Mucosa of stomach (tissue), 1 donor: ENCODE data around the gene PIGO.
A peak's percentile ranks its signal among the peaks of the same experiment; 100 is the strongest.

Source experiments
- H3K27me3 ChIP-seq: one replicate; pipeline ENCODE4 v1.7.0; 2013; ENCODE audit warnings: mild to moderate bottlenecking, low read length; ENCODE audit not compliant: control insufficient read depth, insufficient read depth
- H3K36me3 ChIP-seq: one replicate; pipeline ENCODE4 v1.7.0; 2013; ENCODE audit warnings: low read length; ENCODE audit not compliant: control insufficient read depth, insufficient read depth
- H3K4me1 ChIP-seq: one replicate; pipeline ENCODE4 v1.7.0; 2013; ENCODE audit warnings: mild to moderate bottlenecking, low read length; ENCODE audit not compliant: control insufficient read depth, insufficient read depth
- H3K4me3 ChIP-seq: one replicate; pipeline ENCODE4 v1.7.0; 2013; ENCODE audit warnings: low read length
- H3K9ac ChIP-seq: one replicate; pipeline ENCODE4 v1.7.0; 2013; ENCODE audit warnings: mild to moderate bottlenecking, low read length, moderate library complexity
- H3K9me3 ChIP-seq: one replicate; pipeline ENCODE4 v1.7.0; 2013; ENCODE audit warnings: mild to moderate bottlenecking, low read length, moderate library complexity; ENCODE audit not compliant: control insufficient read depth
- donor health status: Pancreatic carcinoma.

PIGO gene

DNA sequence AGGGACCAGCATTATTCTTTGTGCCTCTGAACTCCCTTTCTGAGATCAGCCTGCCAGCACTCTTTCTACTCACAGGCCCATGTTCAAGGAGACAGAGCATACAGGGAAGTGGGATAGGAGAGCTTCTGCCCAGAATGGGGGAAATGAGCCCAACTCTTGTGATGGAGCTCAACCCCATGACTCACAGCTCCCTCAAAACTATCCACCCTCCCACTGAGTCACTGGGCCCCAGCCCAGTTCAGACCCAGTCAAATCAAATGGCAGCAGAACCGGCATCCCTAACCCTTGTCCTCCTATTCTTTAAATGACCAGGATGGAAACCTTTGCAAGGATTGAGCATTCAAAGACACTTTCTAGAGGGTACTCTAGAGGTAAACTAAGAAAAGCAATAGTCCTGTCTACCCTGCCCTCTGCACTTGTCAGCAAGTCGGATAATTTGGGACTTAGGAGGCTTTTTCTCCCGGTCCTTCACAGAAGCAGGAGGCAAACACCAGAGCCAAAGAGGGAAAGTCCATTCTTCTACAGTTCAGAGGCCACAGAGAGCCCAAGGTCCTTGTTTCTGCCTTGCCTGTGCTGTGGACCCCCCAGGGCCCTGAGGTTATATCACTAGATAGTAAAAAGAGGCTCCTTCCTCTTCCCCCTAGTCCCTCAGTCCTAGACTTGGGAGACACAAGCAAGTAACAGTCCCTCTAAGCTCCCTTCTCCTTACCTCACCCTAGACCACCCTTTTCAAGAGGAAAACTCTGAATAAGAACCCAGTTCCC is 16.0 kb upstream of the PIGO start:
- Histone ChIP-seq H3K9ac (peak overlapping the region; percentile 32), H3K4me1 (peaks cover 38% of the 10 kb centered on the region), H3K9me3 (no peaks in the 10 kb centered on the region), H3K27me3 (no peaks in the 10 kb centered on the region), H3K4me3 (no peak overlapping the region), H3K36me3 (no peaks in the 10 kb centered on the region)

DNA sequence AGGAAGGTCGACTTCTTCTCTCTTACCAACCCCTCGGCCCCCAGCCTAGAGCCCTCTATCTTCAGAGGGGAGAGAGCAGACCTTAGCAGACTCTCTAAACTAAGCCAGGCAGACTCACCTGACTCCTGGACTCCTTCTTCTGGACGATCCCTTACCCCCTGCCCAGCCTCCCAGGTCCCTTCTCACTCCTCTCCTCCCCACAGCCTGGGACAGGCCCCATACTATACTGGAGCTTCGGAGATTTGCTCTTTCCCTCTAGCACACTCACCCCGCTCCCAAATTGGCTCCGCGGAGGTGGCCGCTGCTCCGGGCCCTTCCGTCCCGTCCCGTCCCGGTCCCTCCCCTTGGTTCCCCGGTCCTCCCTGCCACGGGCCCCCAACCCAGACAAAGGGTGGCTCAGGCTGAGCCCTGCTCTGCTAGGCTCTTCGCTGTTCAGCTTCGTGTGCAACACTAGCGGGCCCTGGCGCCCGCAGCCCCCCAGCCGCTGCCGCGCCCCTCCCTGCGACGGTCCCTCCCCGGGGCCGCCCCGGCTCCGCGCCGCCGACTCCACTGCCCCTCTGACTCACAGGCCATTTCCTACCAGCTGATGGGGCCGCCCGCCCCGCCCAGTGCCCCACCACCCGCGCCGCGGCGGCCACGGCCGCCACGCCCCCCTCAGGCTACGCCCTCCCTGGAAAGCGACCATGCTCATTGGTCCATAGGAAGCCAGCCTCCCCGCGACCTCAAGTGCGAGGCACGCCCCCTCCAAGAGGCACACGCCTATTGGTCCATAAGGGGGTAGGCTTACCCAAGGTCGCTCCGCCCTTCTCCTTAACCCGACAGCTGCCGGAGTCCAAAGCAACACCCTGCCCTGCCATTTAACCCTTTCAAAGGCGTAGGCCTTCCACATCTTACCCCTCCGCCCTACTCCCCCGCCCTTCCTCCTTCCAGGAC is 14.9 kb upstream of the PIGO start:
- no peaks in the 10 kb centered on the region for H3K36me3 ChIP-seq
- H3K27me3 ChIP-seq, result no peaks in the 10 kb centered on the region
- H3K9ac ChIP-seq, result peak overlapping the region; percentile 80
- H3K9me3 ChIP-seq, result no peaks in the 10 kb centered on the region
- H3K4me1 ChIP-seq, result peaks cover 38% of the 10 kb centered on the region
- H3K4me3 ChIP-seq, result peak overlapping the region; percentile 5

DNA sequence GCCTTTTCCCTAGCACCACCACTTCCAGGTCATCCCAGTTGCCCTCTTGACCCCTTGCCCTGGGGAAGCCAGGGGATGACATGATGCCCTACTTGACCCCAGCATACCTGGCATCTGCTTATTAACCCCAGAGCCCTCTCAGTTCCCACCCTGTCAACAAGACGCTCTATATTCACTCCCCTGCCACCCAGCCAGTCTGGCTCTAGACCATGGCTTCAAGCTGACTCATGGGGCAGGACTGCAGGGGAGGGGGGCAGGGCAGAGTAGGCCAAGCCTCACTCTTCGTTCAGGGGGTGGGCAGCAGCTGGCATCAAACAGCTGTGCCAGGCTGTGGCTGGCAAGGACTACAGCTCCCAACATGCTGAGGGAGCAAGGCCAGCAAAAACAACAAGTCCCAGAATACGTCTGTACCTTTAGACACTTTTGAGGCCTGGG is 14.0 kb upstream of the PIGO start:
- peaks cover 38% of the 10 kb centered on the region for H3K4me1 ChIP-seq
- no peak overlapping the region for H3K9ac ChIP-seq
- H3K4me3 ChIP-seq, result no peak overlapping the region
- H3K9me3 ChIP-seq, result no peaks in the 10 kb centered on the region
- H3K27me3 ChIP-seq, result no peaks in the 10 kb centered on the region
- H3K36me3 ChIP-seq, result no peaks in the 10 kb centered on the region

DNA sequence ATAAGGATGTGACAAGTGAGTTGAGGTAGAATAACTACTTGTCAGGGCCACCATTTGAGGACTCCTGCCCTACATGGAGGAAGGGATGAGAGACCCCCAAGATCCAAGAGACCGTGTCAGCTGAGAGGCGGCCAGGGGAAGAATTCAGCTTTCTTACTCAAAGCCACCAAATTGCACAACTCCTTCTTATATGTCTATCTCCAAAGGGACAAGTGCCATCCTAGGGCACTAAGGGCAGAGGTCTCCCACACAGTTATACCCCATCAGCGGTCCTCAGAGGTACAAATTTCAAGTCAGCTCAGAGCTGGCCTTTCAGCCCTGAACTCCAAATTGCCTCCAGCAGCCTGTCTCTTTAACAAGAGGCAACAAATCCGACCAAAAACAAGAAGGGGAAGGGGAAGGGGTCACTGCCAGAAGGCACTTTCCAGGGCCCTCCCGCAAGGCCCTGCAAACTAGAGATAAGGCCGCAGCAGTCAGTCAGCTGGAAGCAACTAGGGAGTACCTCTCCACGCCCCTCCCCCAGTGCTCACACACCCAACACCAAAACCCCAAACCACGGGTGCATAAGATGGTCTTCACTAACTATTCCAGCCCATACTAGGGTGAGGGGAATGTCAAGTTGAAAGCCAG is 12.7 kb upstream of the PIGO start:
- Histone ChIP-seq H3K27me3 (no peaks in the 10 kb centered on the region), H3K4me3 (no peak overlapping the region), H3K9ac (no peak overlapping the region), H3K4me1 (peaks cover 26% of the 10 kb centered on the region), H3K36me3 (no peaks in the 10 kb centered on the region), H3K9me3 (no peaks in the 10 kb centered on the region)

DNA sequence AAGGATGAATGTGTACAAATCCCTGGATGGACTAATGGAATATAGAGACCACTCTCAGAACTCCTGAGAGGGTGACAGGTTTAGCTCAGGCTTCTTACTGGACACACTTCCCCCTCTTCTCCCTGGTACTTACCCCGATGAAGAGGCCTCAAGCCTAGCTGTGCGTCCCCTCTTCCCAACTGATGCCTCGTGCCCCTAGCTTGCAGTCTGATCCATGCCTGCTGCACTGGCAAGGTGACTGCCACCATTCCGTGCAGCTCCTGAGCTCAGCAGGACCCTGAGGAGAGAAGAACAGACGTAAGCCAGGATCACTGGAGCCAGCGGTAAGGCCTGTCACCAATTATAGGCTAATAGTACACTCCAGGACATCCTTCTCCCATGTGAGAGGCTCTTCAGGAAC is 12.1 kb upstream of the PIGO start:
- H3K9me3 ChIP-seq, result no peaks in the 10 kb centered on the region
- H3K4me1 ChIP-seq, result peaks cover 25% of the 10 kb centered on the region
- H3K9ac ChIP-seq, result no peak overlapping the region
- H3K36me3 ChIP-seq, result no peaks in the 10 kb centered on the region
- H3K27me3 ChIP-seq, result no peaks in the 10 kb centered on the region
- H3K4me3 ChIP-seq, result no peak overlapping the region

DNA sequence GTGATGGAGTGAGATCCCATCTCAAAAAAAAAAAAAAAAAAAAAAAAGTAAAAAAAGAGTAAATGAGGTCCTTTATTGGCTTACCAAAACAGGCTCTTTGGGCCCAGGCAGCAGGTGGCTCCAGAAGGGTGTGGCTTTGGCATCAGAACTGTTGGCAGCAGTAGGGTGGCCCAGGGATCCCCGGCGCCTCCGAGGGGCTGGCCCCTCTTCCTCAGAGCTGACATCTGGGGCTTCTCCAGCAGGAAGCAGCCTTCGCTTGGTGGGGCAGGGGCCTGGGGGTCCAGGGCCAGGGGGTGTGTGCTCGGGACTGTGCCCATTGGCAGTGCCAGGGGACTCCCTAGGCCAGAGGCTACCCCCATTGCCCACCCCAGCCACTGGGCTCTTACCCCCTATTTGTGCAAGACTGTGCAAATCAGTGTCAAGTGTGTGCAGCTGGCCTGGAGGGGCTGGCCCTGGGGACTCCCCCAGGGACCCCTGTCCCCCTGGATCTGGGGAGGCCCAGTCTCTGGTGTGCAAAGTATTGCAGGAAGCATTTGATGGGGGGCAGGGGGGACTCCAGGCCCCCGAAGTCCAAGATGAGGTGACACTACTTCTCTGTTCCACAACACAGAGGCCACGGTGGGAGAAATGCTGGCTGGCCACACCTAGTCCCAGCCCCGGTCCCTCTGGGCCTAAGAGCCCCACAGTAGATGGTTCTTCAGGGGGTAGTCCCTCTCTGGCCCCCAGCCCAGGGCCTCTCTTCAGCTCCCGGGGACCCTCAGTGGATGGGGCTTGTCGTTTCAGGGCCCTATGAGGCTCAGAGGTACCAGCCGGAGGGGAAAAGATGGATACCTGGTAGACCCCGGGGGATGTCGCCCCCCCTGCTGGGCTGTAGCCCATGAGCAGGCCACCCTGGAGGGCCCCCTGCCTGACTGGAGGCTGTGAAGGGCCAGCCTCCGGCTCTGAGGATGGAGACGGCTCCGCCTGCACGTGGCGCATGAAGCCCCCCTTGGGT is 11.2 kb upstream of the PIGO start:
- Histone ChIP-seq H3K4me3 (no peak overlapping the region), H3K27me3 (no peaks in the 10 kb centered on the region), H3K9ac (no peak overlapping the region), H3K36me3 (no peaks in the 10 kb centered on the region), H3K4me1 (peaks cover 29% of the 10 kb centered on the region), H3K9me3 (no peaks in the 10 kb centered on the region)

DNA sequence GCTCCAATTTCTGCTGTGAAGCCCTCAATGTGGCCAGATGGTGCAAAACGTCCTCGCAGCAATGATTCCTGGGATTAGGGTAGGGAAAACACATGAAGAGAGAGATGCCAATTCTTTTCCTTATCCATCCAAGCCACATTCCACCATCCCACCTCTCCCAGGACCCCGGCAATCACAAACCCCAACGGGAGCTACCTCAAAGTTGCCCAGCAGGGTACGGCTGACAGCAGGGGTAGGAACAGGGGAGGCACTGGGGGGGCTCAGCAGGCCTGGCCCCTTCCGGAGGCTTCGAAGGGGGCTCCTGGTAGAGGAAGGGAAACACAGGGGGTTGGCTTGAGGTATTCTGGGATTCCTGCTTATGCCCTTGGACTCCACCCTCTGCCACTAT is 9.9 kb upstream of the PIGO start:
- Histone ChIP-seq H3K4me1 (peaks cover 34% of the 10 kb centered on the region), H3K36me3 (no peaks in the 10 kb centered on the region), H3K27me3 (no peaks in the 10 kb centered on the region), H3K4me3 (no peak overlapping the region), H3K9ac (no peak overlapping the region), H3K9me3 (no peaks in the 10 kb centered on the region)

DNA sequence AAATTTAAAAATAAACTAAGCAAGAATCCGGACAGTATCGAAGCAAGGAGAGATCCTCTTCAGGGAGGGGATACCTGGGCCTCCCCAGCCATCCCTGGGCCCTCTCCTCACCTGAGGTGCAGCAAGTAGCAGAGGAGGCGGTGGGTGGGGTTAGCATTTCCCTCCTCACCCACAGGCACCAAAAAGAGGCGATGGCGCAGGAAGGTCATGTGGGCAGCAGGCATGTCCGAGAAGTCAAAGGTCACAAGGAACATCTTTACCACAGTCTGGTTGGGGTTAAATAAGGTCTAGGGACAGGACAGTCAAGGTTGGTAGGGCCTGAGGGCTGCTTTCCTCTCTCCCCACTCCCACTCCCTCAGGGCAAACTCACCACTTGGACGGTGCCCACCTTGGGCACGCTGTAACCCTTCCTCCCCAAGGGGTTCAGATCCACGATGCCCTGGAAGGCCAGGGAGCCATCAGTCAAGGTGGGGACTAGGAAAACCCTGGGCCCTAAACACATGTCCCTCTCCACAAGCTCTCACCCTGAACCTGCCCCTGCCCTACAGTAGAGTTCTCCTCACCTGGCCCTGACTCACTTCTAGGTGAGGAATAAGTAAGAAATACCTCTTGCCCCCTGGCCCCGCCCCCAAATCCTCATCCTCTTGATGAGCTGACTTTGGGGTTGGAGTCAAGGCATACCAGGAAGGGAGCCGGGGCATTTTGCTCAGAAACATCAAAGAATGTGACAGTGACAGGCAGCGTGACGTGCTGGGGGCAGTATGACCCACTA is 9.4 kb upstream of the PIGO start:
- H3K4me3 ChIP-seq, result no peak overlapping the region
- H3K27me3 ChIP-seq, result no peaks in the 10 kb centered on the region
- H3K4me1 ChIP-seq, result peaks cover 31% of the 10 kb centered on the region
- no peaks in the 10 kb centered on the region for H3K9me3 ChIP-seq
- no peaks in the 10 kb centered on the region for H3K36me3 ChIP-seq
- no peak overlapping the region for H3K9ac ChIP-seq

DNA sequence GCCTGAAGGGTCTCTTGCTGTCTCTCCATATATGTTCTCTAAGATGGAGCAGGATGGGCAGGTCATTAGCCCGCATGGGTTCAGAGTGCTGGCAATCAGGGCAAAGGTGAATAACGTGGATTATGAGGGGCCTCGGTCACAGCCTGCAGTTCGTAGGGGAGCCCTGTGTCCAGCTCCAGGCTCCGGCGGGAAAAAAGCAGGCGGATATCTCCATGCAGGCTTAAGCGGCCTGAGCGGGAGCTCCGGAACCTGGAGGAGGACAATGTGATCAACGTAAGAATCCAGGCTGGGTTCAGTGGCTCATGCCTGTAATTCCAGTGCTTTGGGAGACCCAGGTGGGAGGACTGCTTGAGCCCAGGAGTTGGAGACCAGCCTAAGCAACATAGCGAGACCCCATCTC is 8.7 kb upstream of the PIGO start:
- Histone ChIP-seq H3K36me3 (no peaks in the 10 kb centered on the region), H3K27me3 (no peaks in the 10 kb centered on the region), H3K9ac (no peak overlapping the region), H3K4me1 (peaks cover 24% of the 10 kb centered on the region), H3K9me3 (no peaks in the 10 kb centered on the region), H3K4me3 (no peak overlapping the region)

DNA sequence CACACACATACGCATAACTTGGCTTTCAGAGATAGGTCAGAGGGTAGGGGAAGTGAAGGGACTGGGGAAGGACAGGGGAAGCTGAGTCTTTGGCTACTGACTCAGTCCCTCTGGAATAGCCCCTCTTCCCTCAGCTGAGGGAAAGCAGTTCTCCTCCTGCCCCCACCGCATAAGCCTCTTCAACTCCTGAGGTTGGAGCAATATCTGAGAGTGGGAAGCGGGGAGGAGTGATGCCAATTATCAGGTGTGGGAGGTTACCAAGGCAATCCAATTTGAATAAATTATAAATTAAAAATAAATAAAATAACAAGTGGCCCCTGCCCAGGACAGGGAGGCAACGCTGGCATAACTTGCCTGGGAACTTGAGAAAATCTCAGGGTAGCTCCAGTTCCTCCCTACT is 8.2 kb upstream of the PIGO start:
- no peak overlapping the region for H3K9ac ChIP-seq
- H3K4me3 ChIP-seq, result no peak overlapping the region
- no peaks in the 10 kb centered on the region for H3K27me3 ChIP-seq
- peaks cover 21% of the 10 kb centered on the region for H3K4me1 ChIP-seq
- H3K9me3 ChIP-seq, result no peaks in the 10 kb centered on the region
- H3K36me3 ChIP-seq, result no peaks in the 10 kb centered on the region
